GM19351 (cell line): ENCODE data around the gene SULT1C4.
"Not testable (repeated sequence)": the region's sequence is repeated elsewhere in the genome, so short reads cannot be mapped to it uniquely, and the experiment has no call there.

Experiments used
- ATAC-seq: cut with Tn5 transposase; IDR thresholded peaks from one replicate; pipeline ENCODE4 v1.9.1; 2021; ENCODE audit warnings: mild to moderate bottlenecking, moderate library complexity; ENCODE audit not compliant: unreplicated experiment

Gene SULT1C4

DNA sequence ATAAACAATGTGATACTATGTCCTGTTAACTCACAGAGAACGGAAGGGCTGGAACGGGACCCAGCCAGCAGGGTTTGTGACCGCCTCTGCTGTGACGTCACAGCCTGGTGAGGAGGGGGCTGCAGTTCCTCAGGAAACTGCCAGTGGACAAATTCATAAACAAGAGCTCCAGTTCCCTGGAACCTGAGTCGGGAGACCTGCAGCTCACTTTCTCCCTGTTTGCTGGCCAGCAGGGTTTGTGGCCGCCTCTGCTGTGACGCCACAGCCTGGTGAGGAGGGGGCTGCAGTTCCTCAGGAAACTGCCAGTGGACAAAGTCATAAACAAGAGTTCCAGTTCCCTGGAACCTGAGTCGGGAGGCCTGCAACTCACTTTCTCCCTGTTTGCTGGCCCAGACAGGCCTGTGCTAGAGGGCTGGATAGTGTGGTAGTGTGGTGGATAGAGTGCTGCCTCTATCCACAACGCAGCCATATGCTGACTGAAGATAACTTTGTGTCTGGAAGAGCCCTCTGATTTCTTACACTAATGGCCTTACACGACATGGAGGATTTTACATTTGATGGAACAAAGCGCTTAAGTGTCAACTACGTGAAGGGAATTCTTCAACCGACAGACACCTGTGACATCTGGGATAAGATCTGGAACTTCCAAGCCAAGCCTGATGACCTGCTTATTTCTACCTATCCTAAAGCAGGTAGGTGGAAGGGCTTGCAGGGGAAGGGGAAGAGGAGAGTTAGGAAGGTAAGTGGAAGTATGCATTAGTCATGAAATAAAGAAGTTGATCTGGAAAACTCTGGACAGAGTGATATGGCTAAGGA lies at the start of gene SULT1C4:
TSS of gene SULT1C4 (plus strand) at position 140 of the 816 bp plus-strand sequence. CDS start at position 524, 384 bp downstream.
- ATAC-seq: no peak

DNA sequence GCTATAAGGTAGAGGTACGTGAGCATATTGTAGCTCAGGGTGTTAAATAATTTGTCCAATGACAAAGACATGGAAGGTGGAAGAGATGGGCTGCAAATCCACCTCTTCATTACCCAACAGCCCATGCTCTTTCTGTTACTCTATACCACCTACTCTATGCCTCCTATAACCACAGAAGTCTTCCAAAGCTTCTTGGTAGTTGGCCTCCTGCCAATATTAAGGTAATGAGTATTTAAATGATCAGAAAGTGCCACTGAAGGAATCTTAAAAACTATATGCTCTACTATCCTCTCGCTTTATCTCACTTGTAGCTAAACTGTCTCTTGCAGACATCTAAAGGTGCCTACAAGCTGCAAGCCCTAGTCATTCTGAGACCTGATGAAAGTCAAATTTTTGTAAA lies 48.0 kb upstream of the SULT1C4 start:
- ATAC-seq: no peak

DNA sequence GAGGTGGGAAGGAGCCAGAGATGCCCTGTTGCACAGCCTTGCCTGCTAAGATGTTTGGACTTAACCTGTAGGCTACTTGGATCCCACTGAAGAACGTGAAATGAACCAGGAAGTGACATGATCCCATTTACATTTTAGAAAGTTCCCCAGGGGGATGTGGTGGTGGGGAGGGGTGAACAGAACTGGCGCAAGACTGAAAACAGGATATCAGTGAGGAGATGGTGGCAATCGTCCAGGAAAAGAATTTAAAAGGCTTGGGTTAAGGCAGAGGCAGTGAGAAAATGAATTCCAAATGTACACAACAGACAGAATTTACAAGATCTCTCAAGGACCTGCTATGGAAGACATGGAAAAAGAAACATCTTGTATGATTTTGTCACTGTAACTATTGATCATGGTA lies 46.8 kb upstream of the SULT1C4 start:
- ATAC-seq: no peak

DNA sequence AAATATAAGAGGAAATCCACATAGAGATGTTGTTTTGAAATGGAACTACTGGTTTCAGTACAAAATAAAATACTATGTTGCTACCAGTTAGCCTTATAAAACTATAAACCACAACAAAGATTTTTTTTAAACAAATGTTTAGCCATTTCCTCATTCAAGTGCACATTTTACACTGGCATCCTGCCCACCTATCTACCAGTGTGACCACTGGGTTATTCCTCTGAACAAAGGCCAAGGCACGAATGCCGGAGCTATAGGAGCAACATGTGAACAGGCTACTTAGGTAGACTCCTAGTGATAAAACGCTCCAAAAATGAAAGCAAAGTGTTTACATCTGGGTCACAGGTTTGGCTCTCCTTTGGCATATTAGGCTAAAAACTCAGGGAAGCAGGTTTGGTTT lies 31.8 kb upstream of the SULT1C4 start:
- ATAC-seq: no peak

DNA sequence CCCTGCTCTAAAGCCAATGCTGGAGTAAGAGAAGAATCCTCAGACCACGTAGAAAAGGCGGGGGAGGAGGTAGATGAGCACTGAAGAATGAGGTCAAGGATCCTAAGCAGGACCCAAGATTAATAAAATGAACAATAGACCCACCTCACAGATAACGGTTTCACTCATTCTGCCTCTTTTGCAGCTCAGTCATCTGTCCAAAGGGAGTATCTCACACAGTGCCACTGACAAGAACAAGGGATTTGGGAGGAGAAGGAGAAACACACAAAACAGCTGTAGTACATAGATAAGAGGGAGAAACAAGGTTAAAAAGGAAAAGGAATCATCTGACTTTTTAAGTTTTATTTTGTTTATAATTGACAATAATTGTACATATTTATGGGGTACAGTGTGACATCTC lies 30.9 kb upstream of the SULT1C4 start:
- no peak for ATAC-seq

DNA sequence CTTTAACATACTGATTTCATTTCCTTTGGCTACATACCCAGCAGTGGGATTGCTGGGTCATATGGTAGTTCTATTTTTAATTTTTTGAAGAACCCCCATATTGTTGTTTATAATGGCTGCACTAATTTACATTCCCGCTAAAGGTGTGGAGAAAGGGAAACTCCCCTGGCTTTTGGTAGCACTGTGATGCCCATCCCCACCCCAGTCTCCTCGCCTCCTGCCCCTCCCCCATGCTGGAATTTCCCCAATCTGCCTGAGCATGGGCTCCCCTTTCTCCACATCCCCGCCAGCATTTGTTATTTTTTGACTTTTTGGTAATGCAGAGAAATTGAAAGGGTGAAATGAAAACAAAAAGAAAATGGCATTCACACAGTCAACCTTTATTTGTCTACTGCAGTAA lies 30.0 kb upstream of the SULT1C4 start:
- no peak for ATAC-seq

DNA sequence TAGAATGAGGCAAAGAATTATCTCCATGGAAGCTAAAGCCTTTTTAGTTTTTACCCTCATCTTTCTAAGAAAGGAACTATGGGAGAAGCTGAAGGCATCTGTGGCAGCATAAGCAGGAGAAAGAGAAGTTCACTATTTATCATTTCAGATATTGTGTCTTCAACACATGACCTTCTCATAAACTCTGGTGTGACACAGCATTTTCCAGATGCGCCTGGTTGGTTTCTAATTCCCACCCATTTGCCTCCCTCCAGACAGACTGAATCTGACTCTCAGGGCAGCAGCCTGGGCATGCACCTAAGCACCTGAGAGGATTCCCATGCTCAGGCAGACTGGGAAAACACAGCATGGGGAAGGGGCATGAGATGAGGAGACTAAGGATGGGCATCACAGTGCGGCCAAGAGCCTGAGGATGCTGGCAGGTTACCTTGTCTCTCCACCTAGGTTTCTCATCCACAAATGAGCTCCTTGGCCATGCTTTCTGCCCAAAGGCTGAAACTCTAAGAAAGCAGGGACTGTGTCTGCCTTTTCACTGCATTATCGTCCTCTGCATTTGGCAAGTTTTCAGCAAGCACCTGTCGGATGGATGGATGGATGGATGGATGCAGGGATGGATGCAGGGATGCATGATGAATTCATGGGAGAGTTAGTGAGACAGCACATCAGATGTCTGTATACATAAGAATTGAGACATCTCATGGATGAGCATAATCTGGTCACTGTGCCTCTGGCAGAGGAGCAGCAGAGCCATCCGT lies 28.8 kb upstream of the SULT1C4 start:
- no peak for ATAC-seq

DNA sequence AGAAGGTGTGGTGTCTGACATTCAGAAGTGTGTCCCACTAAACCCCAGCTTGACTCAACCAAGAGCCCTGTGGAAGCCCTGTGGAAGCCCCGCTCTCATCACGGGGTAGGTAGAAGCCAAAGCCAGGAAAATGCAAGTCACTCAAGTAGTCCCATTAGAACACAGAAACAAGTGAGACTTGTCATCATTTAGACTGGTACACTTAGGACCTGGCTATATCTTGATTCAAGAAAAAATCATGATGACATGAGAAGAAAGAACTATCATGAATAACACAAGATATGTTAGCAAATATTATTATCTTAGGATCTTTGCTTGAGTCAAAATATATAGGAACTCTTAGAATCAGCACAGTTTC lies 28.2 kb upstream of the SULT1C4 start:
- no peak for ATAC-seq

DNA sequence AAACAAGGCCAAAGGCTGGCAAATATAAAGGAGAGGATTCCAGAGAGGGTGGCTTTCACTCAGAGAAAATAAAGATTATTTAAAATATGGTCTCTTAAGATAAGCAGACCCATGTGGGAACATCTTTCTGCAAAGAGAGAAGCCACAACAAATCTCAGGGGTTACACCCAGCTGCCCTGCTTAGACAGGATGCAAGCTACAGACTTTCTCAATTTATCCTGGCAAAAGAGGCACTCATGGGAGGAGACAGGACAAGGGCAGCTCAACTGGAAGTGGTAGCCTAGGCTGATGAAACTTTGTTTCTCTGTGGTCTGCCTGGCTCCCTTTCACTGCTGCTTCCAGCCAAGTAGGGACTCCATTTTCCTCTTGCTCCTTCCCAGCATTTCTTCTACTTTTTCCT lies 25.9 kb upstream of the SULT1C4 start:
- ATAC-seq: no peak

DNA sequence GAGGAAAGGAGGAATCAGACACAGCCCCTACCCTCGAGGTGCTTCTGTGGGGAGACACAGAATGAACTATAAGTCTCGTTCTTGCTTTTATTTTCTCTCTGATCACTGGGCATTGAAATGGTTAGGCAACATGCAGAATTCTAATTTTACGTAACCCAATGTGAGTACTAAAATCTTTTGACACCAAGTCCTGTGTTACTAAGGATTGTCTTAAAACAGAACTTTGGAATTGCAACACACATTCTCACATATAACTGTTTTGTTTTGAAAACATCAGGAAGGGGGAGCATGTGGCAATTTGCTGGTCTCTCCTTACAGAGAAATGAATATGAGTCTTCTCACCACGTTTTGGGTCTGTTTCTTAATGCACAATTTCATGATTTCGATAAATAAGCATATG lies 23.6 kb upstream of the SULT1C4 start:
- no peak for ATAC-seq

DNA sequence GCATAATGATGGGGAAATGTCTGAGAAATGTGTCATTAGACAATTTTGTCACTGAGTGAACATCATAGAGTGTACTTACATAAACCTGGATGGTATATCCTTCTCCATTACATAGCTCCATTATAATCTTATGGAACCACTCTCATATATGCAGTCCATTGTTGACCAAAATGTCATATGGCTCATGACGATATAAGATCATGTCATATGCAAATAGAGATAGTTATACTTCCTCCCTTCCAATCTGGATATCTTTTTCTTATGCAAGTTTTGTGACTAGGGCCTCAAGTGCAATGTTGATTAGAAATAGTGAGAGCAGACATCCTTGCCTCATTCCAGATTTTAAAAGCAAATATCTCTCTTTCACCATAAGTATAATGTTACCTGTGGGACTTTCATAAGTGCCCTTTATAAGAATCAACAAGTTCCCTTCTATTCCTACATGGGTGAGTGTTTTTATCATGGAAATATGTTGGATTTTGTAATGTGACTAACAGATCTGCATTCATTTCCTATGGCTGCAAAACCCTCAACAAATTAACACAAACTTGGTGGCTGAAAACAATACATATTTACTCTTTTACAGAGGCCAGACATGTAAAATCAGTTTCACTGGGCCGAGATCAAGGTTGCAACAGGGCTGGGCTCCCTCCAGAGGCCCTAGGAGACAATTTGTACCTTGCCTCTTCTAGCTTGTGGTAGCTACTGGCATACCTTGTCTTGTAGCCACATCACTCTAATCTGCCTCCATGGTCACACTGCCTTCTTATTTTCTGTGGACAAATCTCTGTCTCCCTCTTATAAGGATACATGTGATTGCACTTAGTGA lies 21.6 kb upstream of the SULT1C4 start:
- ATAC-seq: no peak

DNA sequence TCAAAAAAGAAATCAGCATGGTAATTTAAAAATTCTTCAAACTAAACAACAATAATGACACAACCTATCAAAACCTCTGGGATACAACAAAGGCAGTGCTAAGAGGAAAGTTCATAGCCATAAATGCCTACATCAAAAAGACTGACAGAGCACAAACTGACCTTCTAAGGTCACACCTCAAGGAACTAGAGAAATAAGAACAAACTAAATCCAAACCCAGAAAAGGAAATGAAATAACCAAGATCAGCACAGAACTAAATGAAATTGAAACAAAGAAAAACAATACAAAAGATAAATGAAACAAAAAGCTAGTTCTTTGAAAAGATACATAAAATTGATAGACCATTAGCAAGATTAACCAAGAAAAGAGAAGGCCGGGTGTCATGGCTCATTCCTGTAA lies 18.4 kb upstream of the SULT1C4 start:
- ATAC-seq: not testable (repeated sequence)

DNA sequence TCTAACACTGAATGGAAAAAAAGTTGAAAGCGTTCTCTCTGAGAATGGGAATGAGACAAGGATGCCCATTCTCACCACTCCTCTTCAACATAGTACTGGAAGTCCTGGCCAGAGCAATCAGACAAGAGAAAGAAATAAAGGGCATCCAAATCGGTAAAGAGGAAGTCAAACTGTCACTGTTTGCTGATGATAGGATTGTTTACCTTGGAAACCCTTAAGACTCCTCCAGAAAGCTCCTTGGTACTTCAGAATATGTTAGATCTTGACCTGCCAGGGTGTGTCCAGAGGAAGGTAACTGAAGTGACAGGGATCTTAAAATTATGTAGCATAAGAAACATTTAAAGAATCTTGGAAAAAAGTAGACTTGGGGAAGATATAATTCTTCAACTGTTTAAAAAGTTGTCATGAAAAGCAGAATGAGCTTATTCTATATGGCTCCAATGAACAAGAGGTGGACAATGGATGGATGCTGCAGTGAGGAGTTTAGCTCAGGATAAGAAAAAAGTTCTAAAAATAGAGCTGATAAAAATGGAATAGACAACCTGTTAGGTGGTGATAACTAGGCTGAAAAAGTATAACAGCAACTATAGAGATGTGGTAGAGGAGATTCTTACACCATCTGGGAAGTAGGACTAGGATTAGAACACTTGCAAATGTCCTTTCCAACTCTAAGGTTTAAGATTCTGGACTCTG lies 16.8 kb upstream of the SULT1C4 start:
- ATAC-seq: no peak

DNA sequence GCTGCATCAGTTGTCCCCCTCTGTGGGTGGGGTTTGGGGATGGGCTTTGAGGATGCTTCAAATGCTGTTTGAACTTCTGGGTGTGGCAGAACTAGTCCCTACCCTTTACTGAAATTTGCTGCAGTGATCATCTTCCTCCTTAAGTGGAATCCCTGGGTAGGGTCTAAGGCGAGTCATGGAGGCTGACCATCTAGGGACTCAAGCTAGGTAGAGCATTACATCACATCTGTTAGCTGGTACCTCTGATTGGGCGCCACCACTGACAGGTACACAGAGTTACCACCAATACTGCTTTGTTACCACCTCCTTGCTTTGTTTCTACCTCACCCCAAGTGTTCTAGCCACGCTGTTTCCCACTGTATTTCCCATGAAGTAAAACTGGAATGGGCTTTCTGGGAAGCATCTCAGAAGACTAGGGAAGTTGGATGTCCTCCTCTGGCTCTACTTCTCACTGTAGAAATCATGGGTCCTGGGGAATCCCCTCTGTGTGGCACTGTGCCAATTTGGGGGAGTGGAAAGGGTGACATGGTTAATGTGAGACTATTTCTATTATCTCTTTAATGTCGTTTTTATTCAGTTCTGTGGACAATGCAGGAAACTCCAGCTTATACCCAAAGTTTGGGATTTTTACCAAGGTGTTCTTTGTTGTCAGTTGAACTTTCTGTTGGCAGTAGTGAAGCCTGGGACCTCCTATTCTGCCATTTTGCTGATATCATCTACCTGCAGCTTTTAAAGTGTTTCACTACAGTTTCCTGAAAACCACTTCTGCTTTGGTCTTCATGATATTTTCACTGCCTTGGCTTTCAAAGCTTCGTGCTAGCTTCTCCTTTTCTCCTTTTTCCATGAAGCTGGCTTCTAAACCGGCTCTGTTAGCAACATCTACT lies 14.5 kb upstream of the SULT1C4 start:
- peak; percentile 63 for ATAC-seq

DNA sequence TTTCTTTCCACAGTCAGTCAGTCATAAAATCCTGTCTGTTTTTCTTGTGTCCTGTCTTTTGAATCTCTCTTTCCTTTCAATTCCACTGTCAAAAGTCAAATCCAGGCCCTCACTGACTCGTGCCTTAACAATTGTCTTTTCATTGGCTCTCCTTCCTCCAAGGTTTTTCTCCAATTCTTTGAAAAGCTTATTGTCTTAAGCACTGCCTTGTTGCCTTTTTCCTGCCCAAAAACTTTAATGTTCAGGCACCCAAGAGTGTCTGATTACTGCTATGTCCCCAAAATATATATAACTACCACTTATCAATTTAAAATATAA lies 13.9 kb upstream of the SULT1C4 start:
- no peak for ATAC-seq

DNA sequence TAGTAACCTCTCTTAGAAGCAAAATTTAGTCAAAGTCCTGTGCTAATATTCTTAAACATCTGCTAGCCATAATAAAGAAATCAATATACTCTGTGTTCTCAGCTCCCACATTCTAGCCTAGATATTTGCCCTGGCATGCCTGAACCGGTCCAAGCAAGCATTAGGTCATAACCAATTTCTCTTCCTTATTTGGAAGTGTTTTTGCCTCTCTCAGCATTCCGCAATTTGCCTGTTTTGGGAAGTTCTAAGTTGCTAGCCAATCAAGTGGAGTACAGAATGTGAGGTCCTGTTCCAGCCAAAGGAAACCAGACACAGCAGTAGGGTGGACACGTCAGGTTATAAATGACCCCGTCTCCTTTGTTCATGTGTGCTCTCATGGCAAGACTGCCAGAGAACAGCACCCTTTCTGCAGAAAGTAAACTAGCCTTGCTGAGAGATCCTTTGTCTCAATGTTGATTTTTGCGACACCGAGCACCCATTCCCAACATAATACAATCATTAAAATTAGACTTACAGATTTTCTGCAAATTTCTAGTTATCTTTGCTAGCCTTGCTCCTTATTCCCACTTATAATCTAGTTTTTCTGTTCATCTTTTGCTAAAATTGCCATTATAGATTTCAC lies 13.0 kb upstream of the SULT1C4 start:
- ATAC-seq: no peak

DNA sequence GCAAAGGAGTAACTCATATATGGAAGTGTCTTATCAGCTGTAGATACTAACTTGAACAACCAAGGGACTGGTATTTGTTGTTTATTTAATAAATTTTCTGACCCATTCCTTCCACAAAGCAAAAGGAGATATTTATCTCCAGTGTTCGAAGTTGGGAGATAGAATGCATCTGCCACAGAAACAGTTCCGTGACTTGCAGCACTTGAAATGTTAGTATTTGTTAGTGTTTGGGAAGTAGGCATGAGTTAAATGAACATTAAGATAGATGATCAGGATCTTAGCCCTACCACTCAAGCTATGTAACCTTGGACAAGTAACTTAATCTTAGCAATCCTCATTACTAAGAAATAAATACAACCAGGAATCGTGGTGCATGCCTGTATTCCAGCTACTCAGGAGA lies 12.1 kb upstream of the SULT1C4 start:
- no peak for ATAC-seq

DNA sequence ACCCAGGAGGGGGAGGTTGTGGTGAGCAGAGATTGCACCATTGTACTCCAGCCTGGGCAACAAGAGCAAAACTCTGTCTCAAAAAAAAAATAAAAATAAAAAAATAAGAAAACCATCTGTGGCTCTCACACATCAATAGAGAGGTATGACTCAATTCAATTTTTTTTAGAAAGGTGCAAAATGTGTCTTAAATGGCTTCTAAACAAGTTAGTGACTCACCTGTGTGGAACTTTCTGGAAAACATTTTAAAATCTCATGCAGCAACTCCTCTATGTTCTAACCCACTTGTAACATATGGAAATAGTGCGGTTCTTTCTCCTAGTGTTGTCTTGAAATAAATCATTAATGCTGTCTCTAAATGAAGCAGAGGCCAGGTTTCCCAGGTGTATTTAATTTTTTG lies 10.7 kb upstream of the SULT1C4 start:
- ATAC-seq: no peak

DNA sequence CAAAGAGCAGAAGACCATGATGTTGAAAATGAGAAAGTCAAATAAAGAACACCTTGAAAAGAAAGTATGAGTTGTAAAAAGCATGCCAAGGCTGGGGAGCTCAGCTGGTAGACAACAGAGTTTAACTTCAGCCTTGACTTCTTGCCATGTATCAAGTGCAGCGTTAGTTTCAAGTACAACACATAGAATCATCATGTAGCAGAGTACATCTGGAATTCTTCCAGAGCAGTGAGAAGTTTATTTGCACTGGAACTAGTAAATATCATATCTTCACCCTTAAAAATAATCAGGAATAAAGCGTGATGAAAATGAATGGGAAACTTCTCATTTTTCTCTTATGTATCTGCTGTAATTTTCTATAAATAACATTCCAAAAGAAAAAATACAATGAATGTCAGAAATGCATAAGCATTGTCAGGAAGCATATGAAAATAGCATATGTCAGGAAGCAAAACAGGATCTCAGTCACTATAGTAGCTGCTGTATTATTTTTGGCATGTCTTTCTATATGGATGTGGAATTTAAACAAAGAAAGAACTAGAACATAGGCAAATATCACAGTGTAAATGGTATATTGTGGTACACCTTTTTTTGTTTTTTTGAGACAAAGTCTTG lies 10.1 kb upstream of the SULT1C4 start:
- no peak for ATAC-seq
